ENCODE results near the gene PLRG1. TPM values are rescaled to one million over a fixed set of nuclear protein-coding genes. Genes with fewer than 3 reads are reported as not detected.

Gene PLRG1
- total RNA-seq (2021; fragmentation: NEBNext Ultra II Directional; extraction: Animal tissue kit (Norgen Biotek cat#: 25700)): 98.2 and 108 TPM in 2 replicates
- 37.4 and 63.5 TPM in 2 replicates for polyA plus RNA-seq (2011; rRNA removed)
- polyA plus RNA-seq (2011; cell fraction: cytosol; rRNA removed): 62.8 TPM
- 48.3 TPM for polyA plus RNA-seq (2011; cell fraction: nucleus; rRNA removed)
- 64.1 to 87.0 TPM (median 75.3 TPM) in 4 replicates for polyA plus RNA-seq (2012, experiment 1 of 2)
- 7.1 TPM for polyA plus RNA-seq (2012, experiment 2 of 2)
- 84.0 TPM for polyA plus RNA-seq (2013, experiment 1 of 2)
- polyA plus RNA-seq (2013, experiment 2 of 2): 82.4 TPM
- polyA minus RNA-seq (2011; rRNA and poly(A)+ RNA removed): 124 and 158 TPM in 2 replicates
- 43.2 TPM for polyA minus RNA-seq (2011; cell fraction: cytosol; rRNA and poly(A)+ RNA removed)
- polyA minus RNA-seq (2011; cell fraction: nucleus; rRNA and poly(A)+ RNA removed): 55.6 TPM
- long read RNA-seq, experiment 1, transcript PLRG1-202 (15 exons, 3,351 nt): major isoform, 22 of 58 reads
- long read RNA-seq, experiment 1, partial matches to known transcripts: 17 of 58 reads
- long read RNA-seq, experiment 1, other reads (novel, unspliced or antisense): 16 of 58 reads
- long read RNA-seq, experiment 2, transcript PLRG1-202 (15 exons, 3,351 nt): major isoform, 132 of 168 reads
- long read RNA-seq, experiment 2, partial matches to known transcripts: 21 of 168 reads
- long read RNA-seq, experiment 2, other reads (novel, unspliced or antisense): 13 of 168 reads

GRCh38 chr4:154549894-154550790 is at the start of gene PLRG1:
PLRG1 (minus strand) TSS chr4:154550400; CDS start chr4:154550308, 92 bp downstream.
- Histone ChIP-seq H3K18ac (ENCODE audit: extremely low read depth, low read length) (no peak within 1 kb of the TSS; the same call in 1 of the 2 replicates), H2AK5ac (ENCODE audit: low read depth, low read length) (no peak within 1 kb of the TSS), H3K27ac (ENCODE audit: low read depth, low read length) (peak within 1 kb of the TSS; percentile 56; the same call in 1 of the 2 replicates), H3K27me3 (replicated peaks in 1 of 4; ENCODE audit: control insufficient read depth in 3 of 4, extremely low read depth in 1 of 4, insufficient read depth in 3 of 4, low read length in 3 of 4) (no peaks in the 10 kb centered on the region; a peak in 1 of 7 replicates), H3K4me2 (ENCODE audit: insufficient read depth in 1 of 2, low read depth in 2 of 2, low read length in 2 of 2) (peak within 1 kb of the TSS; percentile 85 to 94), H2BK12ac (ENCODE audit: low read depth, low read length) (peak within 1 kb of the TSS; percentile 12; the same call in 1 of the 2 replicates), H4K8ac (ENCODE audit: extremely low read depth, insufficient read depth, low read length) (peak within 1 kb of the TSS; percentile 82; the same call in 1 of the 2 replicates), H3K79me2 (ENCODE audit: control insufficient read depth in 1 of 2, insufficient read depth in 2 of 2, low read length in 2 of 2) (peaks cover 7 to 28% of the 10 kb centered on the region in 2 experiments; a peak in 3 of 4 replicates), H3K36me3 (ENCODE audit: control insufficient read depth in 2 of 4, insufficient read depth in 4 of 4, low read length in 3 of 4) (peaks cover 9 to 26% (median 16%) of the 10 kb centered on the region in 4 experiments; a peak in 5 of 8 replicates), H4K5ac (ENCODE audit: insufficient read length, low read depth, low read length) (no peak within 1 kb of the TSS), H3K4ac (replicated peaks; ENCODE audit: insufficient read length, low read depth, low read length) (peak within 1 kb of the TSS; percentile 57), H2BK20ac (ENCODE audit: low read length) (no peak within 1 kb of the TSS), H2AFZ (ENCODE audit: low read length) (peak within 1 kb of the TSS; percentile 79), H3K9me3 (ENCODE audit: insufficient read depth in 2 of 2, low read depth in 1 of 2, low read length in 1 of 2) (no peaks in the 10 kb centered on the region), H3K4me3 (ENCODE audit: extremely low read depth in 1 of 4, insufficient read depth in 2 of 4, low read depth in 3 of 4, low read length in 4 of 4) (peak within 1 kb of the TSS; percentile 77 to 99 (median 92)), H3K56ac (replicated peaks; ENCODE audit: insufficient read length, low read depth, low read length) (no peak within 1 kb of the TSS), H4K20me1 (replicated peaks in 1 of 2; ENCODE audit: control insufficient read depth in 1 of 2, insufficient read depth in 2 of 2, low read length in 2 of 2) (peaks cover 0 to 9% of the 10 kb centered on the region in 2 experiments), H3K79me1 (ENCODE audit: low read depth, low read length) (no peaks in the 10 kb centered on the region; the same call in 1 of the 2 replicates), H3K9ac (replicated peaks in 1 of 4; ENCODE audit: extremely low read depth in 1 of 4, low read depth in 3 of 4, low read length in 3 of 4) (peak within 1 kb of the TSS; percentile 64 to 93 (median 70)), H3K14ac (ENCODE audit: insufficient read length) (no peak within 1 kb of the TSS), H3K23ac (ENCODE audit: insufficient read length) (no peak within 1 kb of the TSS), H4K91ac (replicated peaks; ENCODE audit: insufficient read length, low read length) (no peak within 1 kb of the TSS), H2BK15ac (ENCODE audit: low read length) (no peak within 1 kb of the TSS), H3K23me2 (ENCODE audit: low read depth, low read length) (peaks cover 4% of the 10 kb centered on the region), H2BK5ac (ENCODE audit: low read depth, low read length) (0 out of 2 replicates have a peak within 1 kb of the TSS, but pooled peaks have one; percentile 62), H2BK120ac (replicated peaks; ENCODE audit: low read depth, low read length) (no peak within 1 kb of the TSS), H3K4me1 (replicated peaks in 1 of 4; ENCODE audit: control insufficient read depth in 3 of 4, insufficient read depth in 4 of 4, low read length in 3 of 4) (no peaks in the 10 kb centered on the region; a peak in 1 of 7 replicates)
- ChIA-PET CTCF (ENCODE audit: partially characterized antibody) (interaction anchor here (0.8 to 7.0 kb wide), 12 partner anchors 9 to 515 kb away, joined by 3 to 193 read pairs (median 5); no protein-coding TSS in a partner anchor), POLR2A (ENCODE audit: partially characterized antibody) (interaction anchor here (0.6 to 2.6 kb wide), 12 partner anchors 9 to 761 kb away, joined by 3 to 13 read pairs (median 3); partner anchors contain the start of genes LRAT and SFRP2)
- DNase-seq (ENCODE audit: low read depth in 1 of 2, low spot score in 2 of 2): peak; percentile 82 to 96
- FAIRE-seq: peak; percentile 97
- 6% methylated on average over 48 of the region's 51 CpGs; no CpG with 5 or more reads in 1 of the 2 experiments for WGBS, 2 experiments (ENCODE audit: extremely low coverage in 1 of 2, insufficient coverage in 1 of 2, insufficient read length in 1 of 2, insufficient replicate concordance in 2 of 2, low coverage in 1 of 2, low lambda C conversion rate in 2 of 2, missing lambda C conversion rate in 1 of 2)
- TF ChIP-seq RAD21 (IDR thresholded peaks at IDR 0.05 in 1 of 2, conservative IDR thresholded peaks at IDR 0.05 in 1 of 2; ENCODE audit: low read depth in 2 of 2, low read length in 2 of 2) (no peak), BCL11A (IDR thresholded peaks at IDR 0.05; ENCODE audit: low read depth in 2 of 2, low read length in 2 of 2) (no peak), SIX5 (IDR thresholded peaks at IDR 0.05; ENCODE audit: low read depth, low read length) (no peak), USF2 (IDR thresholded peaks at IDR 0.05; ENCODE audit: low read length) (no peak), SIN3A (conservative IDR thresholded peaks at IDR 0.05 in 1 of 2, IDR thresholded peaks at IDR 0.05 in 1 of 2; ENCODE audit: low read depth in 1 of 2, low read length in 2 of 2) (peak; percentile 55 to 83; a peak in 2 of 4 replicates)

Measured in H1 (cell line).